ENCODE data around the gene SCGB1A1.
"Not testable (repeated sequence)": the region's sequence is repeated elsewhere in the genome, so short reads cannot be mapped to it uniquely, and the experiment has no call there.

The SCGB1A1 gene

GRCh38 chr11:62418733-62419132 is at the start of gene SCGB1A1:
SCGB1A1 (plus strand) TSS chr11:62419033; CDS start chr11:62419096, 63 bp downstream.
- DNase-seq (ENCODE audit: low read depth in 3 of 3): no peak

DNA sequence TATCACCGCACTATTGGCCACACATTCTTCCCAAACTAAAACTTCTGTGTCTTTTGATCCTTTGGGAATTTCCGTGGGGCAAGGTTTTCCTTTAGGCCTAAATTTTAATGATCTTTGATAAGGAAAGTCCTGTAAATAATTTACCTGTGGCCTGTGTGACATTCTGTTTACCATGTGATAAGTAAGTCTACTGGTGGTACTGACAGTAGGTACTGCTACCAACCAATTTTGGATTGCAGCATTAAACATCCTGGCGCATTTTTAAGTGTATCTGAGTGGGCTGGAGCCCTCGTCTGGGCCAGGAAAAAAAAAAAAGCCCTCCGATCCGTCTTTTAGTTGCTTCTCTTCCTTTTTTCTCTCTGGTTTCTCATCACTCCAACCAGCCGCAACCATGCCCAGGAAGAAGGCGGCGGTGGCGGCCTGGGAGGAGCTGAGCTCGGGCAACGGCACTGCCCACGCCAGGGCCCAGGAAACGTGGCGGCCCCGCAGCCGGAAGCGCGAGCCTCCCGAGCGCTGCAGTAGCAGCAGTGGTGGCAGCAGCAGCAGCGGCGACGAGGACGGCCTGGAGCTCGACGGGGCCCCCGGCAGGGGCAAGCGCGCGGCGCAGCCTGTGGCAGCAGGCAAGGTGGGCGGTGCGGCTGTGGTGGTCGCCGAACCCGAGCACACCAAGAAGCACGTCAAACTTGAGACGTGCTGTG is 47.9 kb upstream of the SCGB1A1 start:
- peak in 1 of 3 experiments; percentile 40 for DNase-seq (ENCODE audit: low read depth in 3 of 3)

GRCh38 chr11:62372871-62373270 is 46.0 kb upstream of the SCGB1A1 start:
- no peak for DNase-seq (ENCODE audit: low read depth in 3 of 3)

GRCh38 chr11:62373464-62374119 is 45.2 kb upstream of the SCGB1A1 start:
- no peak for DNase-seq (ENCODE audit: low read depth in 3 of 3)

DNA sequence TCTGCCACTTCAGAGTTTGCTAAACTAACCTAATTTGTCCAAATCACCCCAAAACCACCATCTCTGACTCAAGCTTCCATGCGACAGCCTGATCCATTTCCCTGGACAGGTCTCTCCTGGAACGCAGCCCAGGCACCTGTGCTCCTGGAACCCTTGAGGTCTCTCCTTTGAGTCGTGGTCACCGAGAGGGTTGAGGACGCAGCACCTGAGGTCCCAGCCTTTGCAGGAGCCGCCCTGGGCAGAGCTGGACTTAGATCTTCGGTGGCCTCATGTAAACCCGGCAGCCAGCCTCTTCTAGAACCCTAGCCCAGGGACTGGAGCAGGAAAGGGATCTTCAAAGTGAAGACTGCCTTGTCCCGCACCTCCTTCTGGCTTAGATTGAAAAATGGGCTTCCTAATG is 44.0 kb upstream of the SCGB1A1 start:
- no peak for DNase-seq (ENCODE audit: low read depth in 3 of 3)

GRCh38 chr11:62378459-62379063 is 40.3 kb upstream of the SCGB1A1 start:
- not testable (repeated sequence) for DNase-seq (ENCODE audit: low read depth in 3 of 3)

DNA sequence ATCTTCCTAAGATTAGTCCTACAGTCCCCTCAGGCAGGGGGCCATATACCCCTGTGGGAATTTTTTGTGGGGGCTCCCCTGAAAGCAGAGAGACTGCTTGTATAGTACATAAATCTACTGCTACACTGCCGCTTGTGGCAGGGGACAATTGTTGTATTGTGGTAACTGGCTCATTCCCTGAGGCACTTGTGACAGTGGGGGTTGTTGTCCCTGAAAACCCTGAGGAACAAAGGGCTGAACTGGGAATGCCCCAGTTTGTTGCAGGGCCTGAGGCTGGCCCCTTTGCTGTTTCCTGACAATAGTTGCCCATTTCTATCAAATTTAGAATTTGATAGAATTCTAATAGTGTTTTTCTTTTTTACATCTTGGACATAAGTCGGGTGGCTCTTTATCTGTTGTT is 39.2 kb upstream of the SCGB1A1 start:
- not testable (repeated sequence) for DNase-seq (ENCODE audit: low read depth in 3 of 3)

DNA sequence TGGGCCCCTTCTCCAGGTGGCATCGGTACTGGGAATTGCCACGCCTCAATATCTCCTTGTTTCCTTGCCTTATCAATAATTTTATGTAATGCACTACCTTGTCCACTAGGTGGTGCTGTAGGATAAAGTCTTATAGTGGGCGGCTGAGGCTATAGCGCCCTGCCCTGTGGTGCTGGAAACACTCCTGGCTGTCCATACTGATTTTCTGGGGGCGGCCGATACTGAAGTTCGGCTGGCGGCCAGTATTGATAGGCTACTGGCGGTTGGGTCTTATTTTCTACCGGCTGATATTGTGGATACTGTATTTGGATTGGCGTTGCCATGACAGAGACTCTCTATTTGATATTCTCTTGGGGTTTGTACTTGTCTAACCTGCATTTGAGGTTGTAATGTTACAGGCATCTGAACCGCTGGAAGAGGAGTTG is 38.0 kb upstream of the SCGB1A1 start:
- peak in 2 of 3 experiments; percentile 9 to 18 for DNase-seq (ENCODE audit: low read depth in 3 of 3)

DNA sequence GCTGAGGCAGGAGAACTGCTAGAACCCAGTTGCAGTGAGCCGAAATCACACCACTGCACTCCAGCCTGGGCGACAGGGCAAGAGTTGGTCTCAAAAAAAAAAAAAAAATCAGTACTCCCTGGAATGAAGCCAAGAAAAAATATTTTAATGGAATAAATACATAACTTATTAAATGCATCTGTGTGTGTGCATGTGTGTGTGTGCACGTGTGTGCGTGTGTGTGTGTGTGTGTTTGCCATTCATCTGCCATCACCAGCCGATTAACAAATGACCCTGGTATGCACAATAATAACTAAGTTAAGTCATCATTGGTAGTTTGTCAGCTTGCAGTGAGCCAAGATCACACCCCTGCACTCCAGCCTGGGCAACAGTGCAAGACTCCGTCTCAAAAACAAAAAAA is 35.0 kb upstream of the SCGB1A1 start:
- no peak for DNase-seq (ENCODE audit: low read depth in 3 of 3)

DNA sequence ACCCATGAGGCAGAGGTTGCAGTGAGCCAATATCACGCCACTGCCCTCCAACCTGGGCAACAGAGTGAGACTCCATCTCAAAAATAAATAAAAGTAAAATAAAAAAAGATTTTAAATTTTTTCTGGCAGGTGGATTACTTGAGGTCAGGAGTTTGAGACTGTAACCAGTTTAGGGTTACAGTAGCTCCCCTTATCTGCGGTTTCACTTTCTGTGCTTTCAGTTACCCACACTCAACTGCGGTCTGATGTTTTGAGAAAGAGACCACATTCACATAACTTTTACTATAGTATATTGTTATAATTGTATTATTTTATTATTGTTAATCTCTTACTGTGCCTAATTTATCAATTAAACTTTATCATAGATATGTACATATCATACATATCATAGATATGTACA is 32.8 kb upstream of the SCGB1A1 start:
- DNase-seq (ENCODE audit: low read depth in 3 of 3): not testable (repeated sequence)

GRCh38 chr11:62387381-62387780 is 31.5 kb upstream of the SCGB1A1 start:
- no peak for DNase-seq (ENCODE audit: low read depth in 3 of 3)

- no peak for DNase-seq (ENCODE audit: low read depth in 3 of 3)
These were observed 29.8 kb upstream of the SCGB1A1 start for GRCh38 chr11:62388999-62389398.

DNA sequence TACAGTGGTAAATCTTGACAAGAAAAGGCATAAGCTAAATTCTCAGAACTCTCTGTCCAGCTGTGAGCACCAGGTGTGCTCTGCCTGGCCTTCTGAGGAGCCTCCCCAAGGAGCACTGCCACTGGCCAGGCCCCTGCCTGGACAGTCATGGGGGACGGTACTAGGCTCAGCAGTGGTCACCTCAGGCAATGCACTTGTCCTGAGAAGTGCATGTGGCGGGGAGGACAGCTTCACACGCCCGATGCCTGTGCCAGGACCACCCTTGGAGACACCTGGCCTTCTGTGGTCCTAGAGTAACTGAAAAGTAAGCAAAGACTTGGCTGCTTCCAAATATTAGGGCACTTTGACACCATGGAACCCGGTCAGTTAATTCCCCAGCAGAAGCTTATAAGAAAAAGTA is 28.6 kb upstream of the SCGB1A1 start:
- DNase-seq (ENCODE audit: low read depth in 3 of 3): no peak

DNA sequence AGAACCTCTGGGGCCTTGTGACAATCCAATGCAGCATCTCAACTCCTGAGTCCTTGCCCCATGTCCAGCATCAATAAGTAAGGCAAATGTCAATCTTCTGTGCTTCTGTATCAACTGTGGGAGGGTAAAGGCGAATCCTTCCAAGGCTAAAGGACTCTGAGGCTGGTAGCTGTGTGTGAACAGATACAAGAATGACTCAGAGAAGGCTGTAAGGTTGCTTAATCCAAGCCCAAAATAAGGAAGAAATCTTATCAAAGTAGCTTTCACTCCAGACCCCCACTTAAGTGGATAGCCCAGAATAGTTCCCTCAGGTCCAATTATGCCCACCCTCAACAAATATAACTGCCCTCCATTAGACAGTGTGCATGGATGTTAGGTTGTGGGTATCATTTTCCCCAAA is 28.1 kb upstream of the SCGB1A1 start:
- DNase-seq (ENCODE audit: low read depth in 3 of 3): no peak

- no peak for DNase-seq (ENCODE audit: low read depth in 3 of 3)
These were observed 27.0 kb upstream of the SCGB1A1 start for GRCh38 chr11:62391642-62392425.

GRCh38 chr11:62392506-62392905 is 26.3 kb upstream of the SCGB1A1 start:
- DNase-seq (ENCODE audit: low read depth in 3 of 3): no peak

DNA sequence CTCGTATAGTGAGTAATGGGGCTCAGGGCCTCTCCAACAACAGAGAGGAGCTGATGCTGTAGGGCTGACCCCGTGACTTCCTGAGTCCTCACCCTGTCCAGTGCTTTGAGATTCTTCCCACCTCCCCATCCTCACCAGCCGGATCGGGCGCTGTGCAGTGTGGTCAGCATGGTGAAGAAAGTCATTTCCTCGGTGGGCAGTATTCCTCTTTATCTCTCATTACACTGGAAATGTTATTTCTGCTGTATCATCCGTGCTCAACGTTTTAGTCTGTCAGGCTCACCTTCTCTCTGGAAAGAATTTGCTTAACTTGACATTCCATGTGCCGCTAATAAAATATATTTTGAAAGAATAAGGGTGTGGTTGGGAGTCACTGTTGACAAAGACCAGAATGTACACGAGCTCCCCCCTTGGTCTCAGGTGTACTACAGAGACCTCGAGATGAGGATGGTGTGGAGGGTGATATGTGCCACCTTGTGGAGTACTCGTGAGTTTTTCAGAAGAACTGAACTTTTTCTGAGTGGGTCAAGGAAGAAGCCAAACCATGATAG is 25.7 kb upstream of the SCGB1A1 start:
- DNase-seq (ENCODE audit: low read depth in 3 of 3): no peak

GRCh38 chr11:62393735-62394134 is 25.1 kb upstream of the SCGB1A1 start:
- no peak for DNase-seq (ENCODE audit: low read depth in 3 of 3)

DNA sequence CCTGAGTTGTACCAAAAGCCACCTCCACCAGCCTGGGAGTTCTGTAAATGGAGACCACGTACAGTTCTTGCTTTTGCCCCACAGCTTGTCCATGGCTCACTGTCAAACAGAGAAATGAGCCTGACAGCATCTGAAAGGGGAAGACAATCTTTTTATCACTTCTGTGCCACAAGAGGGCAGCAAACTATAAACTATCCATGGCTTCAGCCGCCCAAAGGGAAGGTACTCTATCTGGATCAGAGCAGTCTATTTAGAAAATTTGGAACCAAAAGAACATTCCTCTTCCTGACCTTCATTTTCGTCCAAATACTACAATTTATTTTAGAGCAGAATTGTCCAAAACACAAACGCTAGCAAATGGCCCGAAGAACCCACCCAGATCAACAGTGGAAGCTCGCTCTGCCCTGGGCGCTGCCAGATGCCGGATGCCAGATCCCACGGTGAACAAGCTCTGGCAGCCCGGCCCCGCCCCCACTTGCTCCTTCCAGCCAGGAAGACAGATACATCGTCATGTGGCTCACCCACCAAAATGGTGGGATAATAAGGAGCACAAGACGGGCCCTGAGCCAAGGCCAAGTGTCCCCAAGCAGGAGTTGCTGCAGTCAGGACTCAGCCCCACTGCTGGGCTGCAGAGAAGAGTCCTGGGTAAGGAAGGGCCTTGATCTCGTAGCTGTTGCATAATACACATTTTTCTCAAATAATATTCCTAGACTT is 23.9 kb upstream of the SCGB1A1 start:
- peak; percentile 11 to 38 (median 22) for DNase-seq (ENCODE audit: low read depth in 3 of 3)

GRCh38 chr11:62395885-62396551 is 22.8 kb upstream of the SCGB1A1 start:
- no peak for DNase-seq (ENCODE audit: low read depth in 3 of 3)

Data from stimulated activated CD4-positive, alpha-beta T cell treated with anti-CD3 and anti-CD28 coated beads, TNF-alpha, amount 100 ng/mL, for 24 hours (primary cell).